H7 (cell line): ENCODE results near the gene SLC28A1. TPM values are rescaled to one million over a fixed set of nuclear protein-coding genes. Genes with fewer than 3 reads are reported as not detected.

ENCODE experiments used
- DNase-seq: peaks from one replicate; pipeline ENCODE4 v3.0.0; 2012
- H3K27me3 ChIP-seq: 2 replicates; pipeline ENCODE4 v1.6.0; 2011; ENCODE audit warnings: mild to moderate bottlenecking, low read length; ENCODE audit not compliant: control insufficient read depth, insufficient read depth
- H3K36me3 ChIP-seq: replicated peaks from 2 replicates; pipeline ENCODE4 v1.5.1; 2011; ENCODE audit warnings: low read length; ENCODE audit not compliant: control insufficient read depth, insufficient read depth
- H3K4me3 ChIP-seq: 2 replicates; pipeline ENCODE4 v1.5.1; 2011; ENCODE audit warnings: low read depth, mild to moderate bottlenecking, control low read depth, low read length, moderate library complexity; ENCODE audit not compliant: insufficient read depth
- total RNA-seq: library from RNA; depleted of rRNA; stranded (reverse); fragments of >200 nt; shearing (Covaris generic); gene quantifications from 2 replicates; pipeline ENCODE4 v1.2.3, GENCODE V29; 2014

The SLC28A1 gene
- total RNA-seq, 1 experiment from 2014 or later = not detected

DNA sequence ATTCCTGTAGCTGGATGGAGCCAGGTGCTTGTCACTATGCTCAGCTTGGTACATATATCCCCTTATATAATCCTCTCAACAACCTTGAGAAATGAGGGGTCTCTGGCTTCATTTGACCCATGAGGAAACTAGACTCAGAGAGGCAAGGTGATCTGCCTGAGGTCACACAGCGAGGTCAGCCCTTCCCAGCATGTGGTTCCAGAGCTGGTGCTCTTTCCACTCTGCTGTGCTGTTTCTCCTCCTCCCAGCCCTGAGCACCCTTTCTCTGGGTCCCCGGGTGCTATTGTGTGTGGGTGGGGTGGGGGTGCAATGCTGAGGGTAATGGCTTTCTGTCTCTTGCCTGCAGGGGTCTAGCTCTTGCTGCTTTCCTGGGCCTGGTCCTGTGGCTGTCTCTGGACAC is 19.3 kb downstream of the SLC28A1 start:
- Histone ChIP-seq H3K36me3 (no peaks in the 10 kb centered on the region), H3K4me3 (no peak overlapping the region), H3K27me3 (no peaks in the 10 kb centered on the region)
- no peak for DNase-seq

DNA sequence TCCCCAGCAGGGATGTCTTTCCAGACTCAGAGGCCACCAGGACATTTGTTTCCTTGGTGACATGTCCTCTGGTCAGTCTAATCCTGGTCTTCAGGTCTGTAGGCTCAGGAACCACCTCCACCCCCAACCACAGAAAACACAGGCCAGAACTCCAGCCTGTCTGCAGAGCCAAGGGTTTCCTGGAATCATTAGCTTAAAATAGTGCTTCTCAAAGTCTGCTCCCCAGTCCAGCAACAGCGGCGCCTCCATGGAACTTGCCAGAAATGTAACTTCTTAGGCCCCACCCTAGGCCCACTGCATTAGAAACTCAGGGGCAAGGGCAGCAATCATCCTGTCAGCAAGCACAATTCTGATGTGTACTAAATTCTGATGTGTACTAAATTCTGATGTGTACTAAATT is 20.0 kb downstream of the SLC28A1 start:
- no peak overlapping the region for H3K4me3 ChIP-seq
- no peaks in the 10 kb centered on the region for H3K27me3 ChIP-seq
- H3K36me3 ChIP-seq = no peaks in the 10 kb centered on the region
- no peak for DNase-seq

DNA sequence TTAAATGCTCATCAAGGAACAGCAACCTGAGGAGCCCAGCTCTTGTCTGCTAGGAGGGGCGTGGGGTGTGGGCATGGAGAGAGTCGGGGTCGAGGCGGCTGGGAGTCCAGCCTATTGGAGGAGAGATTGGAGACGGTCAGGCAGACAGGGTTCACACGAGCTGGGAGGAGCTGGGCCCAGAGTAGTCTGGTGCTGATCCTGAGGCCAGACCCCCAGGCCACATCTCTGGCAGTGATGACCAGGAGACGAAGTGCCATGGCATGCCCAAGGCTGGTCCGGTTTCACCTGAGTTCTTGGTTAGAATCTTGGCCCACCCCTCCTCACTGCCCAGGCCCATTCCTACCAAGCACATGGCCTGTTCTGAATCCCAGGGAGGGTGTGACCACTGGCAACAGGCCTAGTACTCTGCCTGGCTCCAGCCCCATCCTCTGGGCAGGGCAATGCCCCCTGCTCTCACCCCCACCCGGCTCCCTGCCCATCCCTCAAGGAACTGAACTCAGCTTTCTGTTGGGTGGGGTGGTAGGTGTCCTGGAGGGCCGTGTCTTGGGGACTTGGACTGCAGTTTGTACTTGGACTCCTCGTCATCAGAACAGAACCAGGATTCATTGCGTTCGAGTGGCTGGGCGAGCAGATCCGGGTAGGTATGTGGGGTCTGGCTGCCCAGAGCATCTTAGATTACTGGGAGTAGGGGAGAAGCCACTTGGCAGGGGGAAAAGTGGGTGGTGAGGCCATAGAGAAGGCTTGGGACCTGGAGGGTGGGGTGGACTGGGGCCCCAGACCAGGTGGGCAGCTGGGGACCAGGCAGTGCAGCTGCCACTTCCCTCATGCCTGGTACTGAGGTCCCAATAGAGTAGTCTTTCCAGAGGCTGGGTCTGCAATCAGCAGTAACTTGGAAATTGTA is 20.8 kb downstream of the SLC28A1 start:
- Histone ChIP-seq H3K4me3 (no peak overlapping the region), H3K27me3 (no peaks in the 10 kb centered on the region), H3K36me3 (no peaks in the 10 kb centered on the region)
- DNase-seq = no peak

DNA sequence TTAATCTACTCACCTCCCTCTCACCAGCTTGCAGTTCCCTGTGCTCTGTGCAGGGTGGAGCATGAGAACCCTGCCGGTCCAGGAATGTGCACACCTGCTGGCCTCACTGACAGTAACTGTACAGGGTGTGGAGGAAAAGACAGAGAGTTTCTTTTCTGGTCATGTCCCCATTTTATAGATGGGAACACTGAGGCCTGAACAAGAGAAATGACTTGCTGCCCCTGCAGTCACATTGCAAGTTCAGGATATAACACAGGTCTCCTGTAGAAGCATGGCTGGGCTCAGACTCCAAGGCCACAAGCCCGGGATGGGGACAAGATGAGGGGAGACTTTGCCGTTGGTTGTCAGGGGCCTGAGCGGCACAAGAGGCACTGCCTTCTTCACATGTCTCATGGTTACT is 23.3 kb downstream of the SLC28A1 start:
- Histone ChIP-seq H3K36me3 (no peaks in the 10 kb centered on the region), H3K4me3 (no peak overlapping the region), H3K27me3 (no peaks in the 10 kb centered on the region)
- no peak for DNase-seq

DNA sequence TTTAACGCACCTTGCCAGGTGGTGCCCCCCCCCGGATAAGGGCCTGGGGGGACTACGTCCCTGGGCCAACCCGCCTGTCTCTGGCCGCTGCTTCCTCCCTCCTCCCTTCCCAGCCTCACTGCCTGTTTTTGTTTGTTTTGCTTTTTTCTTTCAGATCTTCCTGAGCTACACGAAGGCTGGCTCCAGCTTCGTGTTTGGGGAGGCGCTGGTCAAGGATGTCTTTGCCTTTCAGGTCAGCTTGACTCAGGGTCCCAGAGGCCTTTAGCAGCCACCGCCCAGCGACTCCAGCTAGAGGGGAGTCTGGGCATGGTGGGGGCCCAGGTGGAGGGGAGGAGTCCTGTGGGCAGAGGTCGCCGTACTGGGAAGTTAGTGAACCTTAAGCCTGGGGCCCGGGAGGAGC is 24.1 kb downstream of the SLC28A1 start:
- H3K36me3 ChIP-seq = no peaks in the 10 kb centered on the region
- no peak overlapping the region for H3K4me3 ChIP-seq
- H3K27me3 ChIP-seq = no peaks in the 10 kb centered on the region
- DNase-seq = peak; percentile 59

DNA sequence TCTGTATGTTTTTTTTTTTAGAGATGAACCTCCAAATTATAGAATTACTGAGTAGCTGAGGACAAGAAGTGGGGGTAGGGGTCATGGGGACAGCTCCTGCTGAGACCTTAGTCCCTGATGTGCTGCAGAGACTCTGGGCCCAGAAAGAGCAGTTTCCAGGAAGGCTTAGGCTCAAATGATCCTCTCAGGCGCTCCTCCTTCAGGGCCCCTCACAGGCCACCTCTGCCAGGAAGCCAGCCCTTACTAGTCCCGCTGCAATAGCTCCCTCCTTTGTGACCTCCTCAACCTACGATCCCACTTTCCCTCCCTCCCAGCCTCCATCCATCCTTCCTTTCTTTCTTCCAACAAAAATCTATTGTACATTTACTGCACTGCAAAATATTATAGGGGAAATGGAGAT is 24.6 kb downstream of the SLC28A1 start:
- peak; percentile 62 for DNase-seq
- H3K27me3 ChIP-seq = no peaks in the 10 kb centered on the region

DNA sequence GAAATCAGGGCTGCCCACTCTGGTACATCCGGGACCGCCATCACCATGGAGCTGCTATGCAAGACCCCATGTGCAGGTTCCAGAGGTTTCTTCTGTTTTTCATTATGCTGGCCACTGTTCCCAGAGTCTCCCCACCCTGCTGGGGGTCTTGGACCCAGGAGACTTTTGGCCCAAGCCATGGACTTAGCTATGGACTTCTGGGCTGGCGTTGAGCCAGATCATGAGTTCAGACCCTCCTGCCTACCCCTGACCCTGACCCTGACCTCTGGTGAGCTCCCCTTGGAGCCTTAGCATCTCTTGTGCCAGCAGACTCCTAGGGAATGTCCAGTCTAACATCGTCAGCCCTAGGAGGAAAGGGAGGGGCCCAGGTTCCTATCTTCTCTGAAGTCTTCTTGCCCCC is 25.3 kb downstream of the SLC28A1 start:
- Histone ChIP-seq H3K4me3 (no peak overlapping the region), H3K27me3 (no peaks in the 10 kb centered on the region), H3K36me3 (no peaks in the 10 kb centered on the region)
- DNase-seq = no peak

More for the DNA sequence above, 24.6 kb downstream of the SLC28A1 start:
- Histone ChIP-seq H3K36me3 (no peaks in the 10 kb centered on the region), H3K4me3 (no peak overlapping the region)

DNA sequence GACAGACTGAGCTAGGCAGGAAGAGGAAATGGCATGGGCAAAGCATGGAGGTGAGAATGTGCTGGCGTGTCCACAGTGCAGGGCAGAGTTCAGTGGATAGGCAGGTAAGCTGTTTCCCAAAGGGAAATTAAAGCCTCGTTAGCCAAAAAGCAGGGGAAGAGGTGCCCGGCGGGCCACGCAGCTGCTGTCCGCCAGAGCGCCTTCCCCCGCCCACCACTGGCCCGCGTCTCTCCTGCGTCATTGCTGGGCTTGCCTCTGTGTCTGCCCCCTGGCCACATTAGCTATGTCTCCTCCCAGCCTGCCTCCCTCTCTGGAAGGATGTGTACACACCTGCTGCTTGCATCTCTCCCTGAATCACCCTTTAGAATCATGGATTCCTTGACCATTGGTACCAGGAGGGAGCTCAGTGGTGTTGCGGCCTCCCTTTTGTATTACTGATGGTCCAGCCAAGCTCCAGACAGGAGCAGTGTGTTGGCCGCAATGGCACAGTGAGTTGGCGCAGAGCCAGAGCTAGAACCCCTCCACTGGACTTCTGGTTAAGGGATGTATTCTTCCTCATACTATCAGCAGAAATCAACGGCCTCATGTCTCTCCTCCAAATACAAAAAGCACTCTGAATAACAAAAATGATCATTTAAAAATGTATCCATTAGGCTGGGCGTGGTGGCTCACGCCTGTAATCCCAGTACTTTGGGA is 26.6 kb downstream of the SLC28A1 start:
- H3K27me3 ChIP-seq = no peaks in the 10 kb centered on the region
- no peaks in the 10 kb centered on the region for H3K36me3 ChIP-seq
- DNase-seq = no peak
- no peak overlapping the region for H3K4me3 ChIP-seq

DNA sequence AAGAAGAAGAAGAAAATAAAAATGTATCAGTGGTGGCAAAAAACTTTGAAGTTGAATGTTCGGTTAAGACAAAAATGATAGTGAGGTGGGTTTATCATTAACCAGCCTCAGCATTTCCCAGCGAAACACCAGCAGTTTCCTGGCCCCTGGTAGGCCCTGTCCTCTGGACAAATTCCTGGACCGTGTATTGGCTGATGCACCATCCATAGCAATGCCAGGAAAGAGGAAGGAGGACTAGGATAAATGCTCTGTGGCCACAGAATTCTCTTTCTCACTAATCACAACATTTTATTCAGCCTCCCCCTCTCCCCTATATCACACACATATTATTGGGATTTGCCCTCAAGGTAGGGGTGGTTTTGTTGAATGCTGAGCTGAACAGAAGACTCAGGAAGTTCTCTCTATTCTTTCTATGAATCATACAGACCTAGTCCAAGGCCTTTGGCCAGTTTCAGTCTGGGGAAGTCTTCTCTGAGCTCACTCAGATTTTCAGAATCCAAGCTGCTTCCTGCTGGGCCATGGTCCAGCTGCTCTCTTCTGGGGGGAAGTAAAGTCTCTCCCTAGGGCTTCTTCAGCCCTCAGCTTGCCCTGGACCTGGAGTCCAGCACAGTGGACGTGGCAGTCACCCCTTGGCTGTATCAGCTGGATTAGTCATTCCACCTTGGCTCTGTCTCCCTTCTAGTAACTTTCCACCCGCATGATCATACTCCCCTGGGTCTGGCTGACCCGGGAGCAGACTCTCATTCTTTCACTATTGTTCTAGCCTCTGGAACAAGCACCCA is 27.6 kb downstream of the SLC28A1 start:
- no peak for DNase-seq
- Histone ChIP-seq H3K4me3 (no peak overlapping the region), H3K36me3 (no peaks in the 10 kb centered on the region)

DNA sequence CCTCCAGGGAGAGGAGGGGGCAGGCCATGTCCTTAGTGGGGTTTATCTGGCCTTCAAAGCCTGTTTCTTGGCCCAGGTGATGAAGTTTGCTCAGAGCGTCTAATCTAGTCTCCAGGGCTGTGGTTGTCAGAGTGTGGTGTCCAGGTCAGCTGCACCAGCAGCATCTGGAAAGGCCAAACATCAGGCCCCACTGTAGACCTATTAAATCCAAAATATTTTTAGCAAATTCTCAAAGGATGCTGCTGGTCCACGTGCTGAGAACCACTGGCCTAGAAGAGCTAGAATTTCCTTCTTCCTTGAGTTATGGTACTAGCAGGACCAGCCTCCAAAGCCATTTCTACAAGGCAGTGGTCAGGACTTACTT is 28.9 kb downstream of the SLC28A1 start:
- Histone ChIP-seq H3K27me3 (no peaks in the 10 kb centered on the region), H3K36me3 (no peaks in the 10 kb centered on the region), H3K4me3 (no peak overlapping the region)
- no peak for DNase-seq

More for the DNA sequence above, 27.6 kb downstream of the SLC28A1 start:
- H3K27me3 ChIP-seq = no peaks in the 10 kb centered on the region

DNA sequence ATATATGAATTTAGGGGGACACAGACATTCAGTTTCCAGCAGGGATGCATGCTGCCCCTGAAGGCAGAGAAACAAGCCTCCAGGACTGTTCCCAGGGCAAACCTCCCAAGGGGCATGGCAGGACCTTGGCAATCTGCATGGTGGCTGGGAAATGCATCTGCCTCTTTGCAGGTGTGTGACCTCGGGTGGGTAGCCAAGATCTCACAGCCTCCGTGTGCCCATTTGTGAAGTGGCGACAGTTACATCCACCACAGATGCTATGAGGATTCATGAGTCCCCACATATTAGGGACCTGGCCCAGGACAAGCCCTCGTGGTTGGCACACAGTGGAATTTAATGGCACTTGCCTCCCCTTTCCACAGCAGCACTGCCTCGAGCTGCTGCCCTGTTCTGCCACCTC is 29.9 kb downstream of the SLC28A1 start:
- Histone ChIP-seq H3K4me3 (no peak overlapping the region), H3K27me3 (no peaks in the 10 kb centered on the region; the same call in 1 of the 2 replicates), H3K36me3 (no peaks in the 10 kb centered on the region)
- DNase-seq = no peak

DNA sequence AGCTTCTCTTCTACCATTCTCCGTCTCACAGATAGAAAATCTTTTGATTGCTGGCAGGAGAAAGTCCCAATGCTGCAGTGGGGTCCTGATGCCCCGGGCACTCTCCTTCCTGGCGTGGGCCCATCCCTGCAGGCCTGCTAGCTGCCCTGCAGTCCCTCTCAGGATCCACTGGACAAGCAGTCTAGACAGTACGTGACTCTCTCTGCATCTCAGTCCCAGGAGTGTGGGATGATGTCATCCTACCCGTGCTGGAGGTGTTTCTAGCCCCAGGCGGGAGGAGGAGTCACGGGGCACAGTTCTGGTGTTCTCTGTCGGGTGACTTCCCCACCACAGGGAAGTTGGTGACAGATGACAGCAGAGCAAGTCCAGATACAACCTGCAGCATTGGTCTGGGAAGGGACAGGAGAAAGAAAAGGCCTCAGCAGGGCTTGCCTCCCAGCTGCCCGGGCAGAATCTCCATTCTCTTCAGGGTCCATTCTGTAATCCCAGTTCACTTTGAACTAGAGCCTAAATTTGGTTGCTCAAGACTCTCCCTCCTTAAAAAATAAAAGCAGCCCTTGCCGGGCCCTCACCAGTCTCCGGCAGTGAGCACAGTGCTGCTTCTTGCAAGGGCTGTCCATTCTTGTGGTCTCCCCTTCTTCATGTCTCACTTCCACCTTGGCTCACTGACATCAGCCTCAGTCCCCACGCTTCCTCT is 30.6 kb downstream of the SLC28A1 start:
- DNase-seq = peak; percentile 61
- no peaks in the 10 kb centered on the region for H3K36me3 ChIP-seq
- no peak overlapping the region for H3K4me3 ChIP-seq
- H3K27me3 ChIP-seq = no peaks in the 10 kb centered on the region; the same call in 1 of the 2 replicates

DNA sequence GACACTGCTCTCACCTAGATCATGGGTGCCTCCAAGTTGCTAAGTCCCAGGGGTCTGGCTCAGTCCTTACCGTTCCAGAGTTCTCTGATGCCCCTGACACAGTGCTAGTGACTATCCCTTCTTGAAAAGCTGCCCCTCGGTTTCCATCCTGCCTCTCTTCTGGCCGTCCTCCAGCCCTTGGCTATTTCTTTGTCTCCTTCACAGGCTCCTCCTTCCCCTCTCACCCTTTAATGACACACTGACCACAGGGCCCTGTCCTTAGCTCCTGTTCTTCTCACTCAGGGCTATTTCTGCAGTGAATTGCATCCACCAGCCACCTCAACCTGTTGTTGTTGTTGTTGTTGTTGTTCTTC is 31.1 kb downstream of the SLC28A1 start:
- no peak for DNase-seq
- Histone ChIP-seq H3K4me3 (no peak overlapping the region), H3K27me3 (no peaks in the 10 kb centered on the region; the same call in 1 of the 2 replicates), H3K36me3 (no peaks in the 10 kb centered on the region)

DNA sequence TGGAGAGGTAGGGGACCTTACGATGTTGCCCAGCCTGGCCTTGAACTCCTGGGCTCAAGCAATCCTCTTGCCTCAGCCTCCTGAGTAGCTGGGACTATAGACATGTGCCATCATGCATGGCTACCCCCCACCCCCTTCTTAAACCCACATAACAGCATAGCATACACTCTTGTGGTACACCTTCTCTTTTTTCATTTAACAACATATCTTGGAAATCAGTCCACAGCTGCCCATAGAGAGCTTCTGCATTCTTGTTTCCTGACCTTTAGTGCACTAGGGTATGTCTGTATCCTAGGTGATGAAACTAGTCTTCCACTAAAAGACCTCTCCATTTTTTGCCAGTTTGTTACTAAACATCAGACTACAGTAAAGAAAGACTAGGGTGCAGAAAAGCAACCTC is 33.0 kb downstream of the SLC28A1 start:
- DNase-seq = no peak
- no peak overlapping the region for H3K4me3 ChIP-seq
- no peaks in the 10 kb centered on the region; the same call in 1 of the 2 replicates for H3K27me3 ChIP-seq
- H3K36me3 ChIP-seq = no peaks in the 10 kb centered on the region
